ENCODE data around the gene OR10V1. TPM values are rescaled to one million over a fixed set of nuclear protein-coding genes. Genes with fewer than 3 reads are reported as not detected.

Gene OR10V1
- total and polyA plus RNA-seq, 9 of the 15 experiments (the other 6 are each of a cell fraction or from before 2014, with no cell fraction given): not detected

GRCh38 chr11:59754859-59755700 is 41.4 kb upstream of the OR10V1 start, which contains the start of gene STX3 (continued):
- TF ChIP-seq RERE (CRISPR knock-in tag; IDR thresholded peaks at IDR 0.05; ENCODE audit: borderline replicate concordance): no peak
- TF ChIP-seq SIN3A (IDR thresholded peaks at IDR 0.05; ENCODE audit: borderline replicate concordance in 2 of 2, control insufficient read depth in 1 of 2, low read depth in 2 of 2, low read length in 2 of 2): peak in 1 of 2 experiments; percentile 38; a peak in 2 of 4 replicates
- TF ChIP-seq RFX1 (IDR thresholded peaks at IDR 0.05): no peak
- no peak; the same call in 1 of the 2 replicates for TF ChIP-seq SMARCA4 (IDR thresholded peaks at IDR 0.05)
- TF ChIP-seq TRIM24 (IDR thresholded peaks at IDR 0.05): no peak
- TF ChIP-seq MCM3 (IDR thresholded peaks at IDR 0.05): no peak
- TF ChIP-seq SNRNP70 (optimal IDR thresholded peaks at IDR 0.05; ENCODE audit: low read depth, low read length): no peak
- TF ChIP-seq POLR2G (IDR thresholded peaks at IDR 0.05; ENCODE audit: low read depth, low read length): peak; percentile 84
- no peak for TF ChIP-seq MTA3 (IDR thresholded peaks at IDR 0.05; ENCODE audit: borderline replicate concordance)
- no peak for TF ChIP-seq USF2 (CRISPR knock-in tag; IDR thresholded peaks at IDR 0.05)
- TF ChIP-seq HDAC2 (IDR thresholded peaks at IDR 0.05): peak; percentile 31; the same call in 1 of the 2 replicates
- no peak for TF ChIP-seq ZNF197 (CRISPR knock-in tag; IDR thresholded peaks at IDR 0.05; ENCODE audit: low read depth)
- peak; percentile 89 for TF ChIP-seq HMGN3 (IDR thresholded peaks at IDR 0.05; ENCODE audit: borderline replicate concordance, extremely low read depth, insufficient read length, low read depth, low read length)
- TF ChIP-seq BCOR (IDR thresholded peaks at IDR 0.05): no peak
- no peak for TF ChIP-seq FOS (IDR thresholded peaks at IDR 0.05; ENCODE audit: extremely low read depth, insufficient read length)
- no peak for TF ChIP-seq PPARD (CRISPR knock-in tag; IDR thresholded peaks at IDR 0.05)
- TF ChIP-seq JUN (IDR thresholded peaks at IDR 0.05; ENCODE audit: borderline replicate concordance, low read depth, low read length): no peak
- TF ChIP-seq JUN (CRISPR knock-in tag; IDR thresholded peaks at IDR 0.05; ENCODE audit: borderline replicate concordance): no peak; the same call in 1 of the 2 replicates
- TF ChIP-seq ELF2 (CRISPR knock-in tag; IDR thresholded peaks at IDR 0.05): no peak
- TF ChIP-seq HMG20B (CRISPR knock-in tag; IDR thresholded peaks at IDR 0.05): no peak
- no peak for TF ChIP-seq C11orf30 (IDR thresholded peaks at IDR 0.05; ENCODE audit: low read depth)
